Measurements from ENCODE around the gene TTC39A. TPM values are rescaled to one million over a fixed set of nuclear protein-coding genes. Genes with fewer than 3 reads are reported as not detected.
"Not testable (repeated sequence)": the region's sequence is repeated elsewhere in the genome, so short reads cannot be mapped to it uniquely, and the experiment has no call there.

TTC39A gene
- total RNA-seq, 4 donors from 2014 or later: 0.40 to 9.6 (median 0.70) TPM

DNA sequence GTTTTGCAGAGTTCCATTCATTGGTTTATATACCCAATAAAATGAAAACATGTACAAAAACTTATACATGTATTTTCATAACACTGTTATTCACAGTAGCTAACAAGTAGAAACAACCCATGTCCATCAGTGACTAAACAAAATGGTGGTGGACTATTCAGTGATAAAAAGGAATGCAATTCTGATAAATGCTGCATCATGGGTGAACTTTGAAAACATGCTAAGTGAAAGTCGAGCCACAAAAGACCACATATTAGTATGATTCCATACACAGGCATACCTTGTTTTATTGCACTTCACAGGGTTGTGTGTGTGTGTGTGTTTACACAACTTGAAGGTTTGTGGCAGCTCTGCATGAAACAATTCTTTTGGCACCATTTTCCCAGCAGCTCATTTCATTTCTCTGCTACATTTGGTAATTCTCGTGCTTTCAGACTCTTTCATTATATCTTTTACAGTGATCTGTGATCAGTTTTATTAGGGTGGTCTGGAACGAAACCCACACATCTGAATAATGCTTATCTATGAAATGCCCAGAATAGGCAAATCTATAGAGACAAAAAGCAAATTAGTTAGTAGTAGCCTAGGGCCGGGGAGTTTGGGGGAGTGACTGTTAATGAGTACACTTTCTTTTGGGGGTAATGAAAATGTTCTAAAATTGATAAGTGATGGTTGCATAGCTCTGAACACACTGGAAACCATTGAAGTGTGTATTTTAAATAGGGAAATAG is 67.0 kb downstream of the TTC39A start:
- 77 to 89% methylated on average over 3 of the region's 4 CpGs for WGBS, 2 donors (ENCODE audit: low coverage in 1 of 2)
- no peak overlapping the region for H3K27ac ChIP-seq
- H3K9me3 ChIP-seq: no peaks in the 10 kb centered on the region
- H3K36me3 ChIP-seq: no peaks in the 10 kb centered on the region
- H3K4me3 ChIP-seq: no peak overlapping the region
- peaks cover 2 to 84% (median 16%) of the 10 kb centered on the region in 3 donors for H3K4me1 ChIP-seq
- H3K27me3 ChIP-seq: no peaks in the 10 kb centered on the region
- no peak for ATAC-seq
- TF ChIP-seq EP300 (IDR thresholded peaks at IDR 0.05) (no peak), POLR2A (IDR thresholded peaks at IDR 0.05) (no peak), POLR2AphosphoS5 (IDR thresholded peaks at IDR 0.05) (no peak), CTCF (IDR thresholded peaks at IDR 0.05) (no peak)

- 72 to 80% methylated on average over 1 to 3 of the region's 3 CpGs for WGBS, 2 donors (ENCODE audit: low coverage in 1 of 2)
- ATAC-seq: no peak
- TF ChIP-seq CTCF (IDR thresholded peaks at IDR 0.05) (no peak), POLR2AphosphoS5 (IDR thresholded peaks at IDR 0.05) (no peak), EP300 (IDR thresholded peaks at IDR 0.05) (no peak), POLR2A (IDR thresholded peaks at IDR 0.05) (no peak)
- Histone ChIP-seq H3K4me1 (peaks cover 0 to 63% (median 2%) of the 10 kb centered on the region in 3 donors), H3K27ac (no peak overlapping the region), H3K9me3 (no peaks in the 10 kb centered on the region), H3K27me3 (no peaks in the 10 kb centered on the region), H3K36me3 (peaks cover 0 to 11% of the 10 kb centered on the region in 2 donors), H3K4me3 (no peak overlapping the region)
Measured at GRCh38 chr1:51255331-51255730, 75.0 kb downstream of the TTC39A start.

DNA sequence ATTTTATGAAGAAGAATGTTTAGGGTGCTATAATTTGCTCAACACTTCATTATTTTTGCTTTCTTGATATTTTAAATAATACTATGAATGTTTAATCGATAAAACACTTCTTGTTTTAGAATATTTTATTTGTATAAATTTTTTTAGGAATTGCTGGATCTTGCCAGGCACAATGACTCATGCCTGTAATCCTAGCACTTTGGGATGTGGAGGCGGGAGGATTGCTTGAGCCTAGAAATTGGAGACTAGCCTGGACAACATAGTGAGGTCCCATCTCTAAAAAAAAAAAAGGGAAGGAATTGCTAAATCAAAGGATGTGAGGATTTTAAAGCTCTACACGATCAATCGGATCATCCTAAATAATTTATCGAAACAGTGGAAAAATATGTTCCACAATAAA is 76.7 kb downstream of the TTC39A start:
- Histone ChIP-seq H3K27ac (no peak overlapping the region), H3K4me1 (peaks cover 0 to 49% (median 0%) of the 10 kb centered on the region in 3 donors), H3K4me3 (no peak overlapping the region), H3K9me3 (no peaks in the 10 kb centered on the region), H3K27me3 (no peaks in the 10 kb centered on the region), H3K36me3 (peaks cover 0 to 11% of the 10 kb centered on the region in 2 donors)
- 61 to 76% methylated on average over 4 to 5 of the region's 5 CpGs for WGBS, 2 donors (ENCODE audit: low coverage in 1 of 2)
- ATAC-seq: no peak
- TF ChIP-seq POLR2A (IDR thresholded peaks at IDR 0.05) (no peak), EP300 (IDR thresholded peaks at IDR 0.05) (no peak), CTCF (IDR thresholded peaks at IDR 0.05) (no peak), POLR2AphosphoS5 (IDR thresholded peaks at IDR 0.05) (no peak)

- Histone ChIP-seq H3K4me1 (peaks cover 0 to 42% (median 0%) of the 10 kb centered on the region in 3 donors), H3K4me3 (no peak overlapping the region), H3K27me3 (no peaks in the 10 kb centered on the region), H3K36me3 (peaks cover 0 to 11% of the 10 kb centered on the region in 2 donors), H3K27ac (no peak overlapping the region), H3K9me3 (no peaks in the 10 kb centered on the region)
- 89 to 100% methylated on average over 1 to 6 of the region's 6 CpGs for WGBS, 2 donors (ENCODE audit: low coverage in 1 of 2)
- no peak for TF ChIP-seq POLR2A (IDR thresholded peaks at IDR 0.05)
- no peak for TF ChIP-seq CTCF (IDR thresholded peaks at IDR 0.05)
- no peak for TF ChIP-seq POLR2AphosphoS5 (IDR thresholded peaks at IDR 0.05)
- no peak for TF ChIP-seq EP300 (IDR thresholded peaks at IDR 0.05)
- ATAC-seq: no peak
Measured at GRCh38 chr1:51252366-51252765, 78.0 kb downstream of the TTC39A start.

- WGBS, 2 donors (ENCODE audit: low coverage in 1 of 2): 61% methylated on average over 3 of the region's 20 CpGs; no CpG with 5 or more reads in 1 of the 2 donors
- not testable (repeated sequence) for H3K9me3 ChIP-seq, H3K4me3 ChIP-seq, H3K27ac ChIP-seq, ATAC-seq, H3K27me3 ChIP-seq
- Histone ChIP-seq H3K4me1 (peaks cover 0 to 51% (median 3%) of the 10 kb centered on the region in 3 donors), H3K36me3 (peaks cover 0 to 11% of the 10 kb centered on the region in 2 donors)
Measured at GRCh38 chr1:51251165-51251564, 79.2 kb downstream of the TTC39A start.

- not testable (repeated sequence) for H3K27me3 ChIP-seq, ATAC-seq, H3K4me3 ChIP-seq, H3K27ac ChIP-seq, H3K9me3 ChIP-seq
- H3K4me1 ChIP-seq: peaks cover 0 to 50% (median 3%) of the 10 kb centered on the region in 3 donors
- 97 to 100% methylated on average over 2 to 5 of the region's 14 CpGs for WGBS, 2 donors (ENCODE audit: low coverage in 1 of 2)
- H3K36me3 ChIP-seq: peaks cover 0 to 11% of the 10 kb centered on the region in 2 donors
Measured at GRCh38 chr1:51250729-51251128, 79.6 kb downstream of the TTC39A start.

Measured in gastroesophageal sphincter (tissue), 4 donors.